Left lung (tissue), 10 donors: Measurements from ENCODE around the gene LIF. TPM values are rescaled to one million over a fixed set of nuclear protein-coding genes. Genes with fewer than 3 reads are reported as not detected.
A peak's percentile ranks its signal among the peaks of the same experiment; 100 is the strongest.
"Not testable (repeated sequence)": the region's sequence is repeated elsewhere in the genome, so short reads cannot be mapped to it uniquely, and the experiment has no call there.

Experiments
- ATAC-seq: fragments of 200-7000 bp; cut with Tn5 transposase; one replicate; pipeline ENCODE4 v1.9.1; 2020; ENCODE audit warnings: moderate library complexity
- DNase-seq, 4 donors: peaks; one replicate each; pipeline ENCODE4 v3.0.0-alpha.2; 2013 to 2020
- H3K27ac ChIP-seq, 2 donors: fragments of 200-600 bp; sonication (generic) in 1 of 2; one replicate each; pipeline versions ENCODE4 v1.5.0 to v1.8.0; 2020 to 2021
- H3K27me3 ChIP-seq, 2 donors: fragments of 200-600 bp; sonication (generic) in 1 of 2; one replicate each; pipeline versions ENCODE4 v1.5.0 to v1.8.0; 2020 to 2021
- H3K36me3 ChIP-seq, 2 donors: fragments of 200-600 bp; sonication (generic) in 1 of 2; one replicate each; pipeline versions ENCODE4 v1.5.0 to v1.8.0; 2020 to 2021
- H3K4me1 ChIP-seq, 2 donors: fragments of 200-600 bp; one replicate each; pipeline ENCODE4 v1.8.0; 2021
- H3K4me3 ChIP-seq, 2 donors: fragments of 200-600 bp; sonication (generic) in 1 of 2; one replicate each; pipeline versions ENCODE4 v1.5.0 to v1.8.0; 2020 to 2021; ENCODE audit warnings: mild to moderate bottlenecking in 1 of 2
- H3K9me3 ChIP-seq, 2 donors: fragments of 200-600 bp; sonication (generic) in 1 of 2; one replicate each; pipeline versions ENCODE4 v1.5.0 to v1.8.0; 2020 to 2021
- CTCF ChIP-seq, 2 donors: fragments of 200-600 bp; sonication (generic) in 1 of 2; IDR thresholded peaks; one replicate each; pipeline versions ENCODE4 v1.5.0 to v1.8.0; 2021; ENCODE audit warnings: antibody characterized with exemption in 2 of 2
- intact Hi-C, 2 donors: fragments of 100-400 bp; cut with DNase I; formaldehyde crosslinking; loops; one replicate each; pipeline versions ENCODE4 v1.11.2 to v1.14.2; 2022
- polyA plus RNA-seq, 6 donors: library from polyadenylated mRNA; unstranded; fragments of 120-200 nt; gene quantifications; one replicate each; pipeline ENCODE4 v1.2.1, GENCODE V29; 2013; ENCODE audit not compliant: insufficient read length in 6 of 6
- total RNA-seq, 2 donors: library from RNA; stranded (reverse); fragmentation: NEBNext Ultra II Directional; extraction: Animal tissue kit (Norgen Biotek cat#: 25700); gene quantifications; one replicate each; pipeline ENCODE4 v1.2.1, GENCODE V29; 2021
- donor health status: DM: no; HTN: yes; CAD: no.
- donor health status: DM: no; HTN: no; CAD: no.

Gene LIF
- total and polyA plus RNA-seq, 8 donors = 1.4 to 10.7 (median 2.5) TPM

GRCh38 chr22:30204015-30204741 is 42.4 kb downstream of the LIF start:
- H3K4me1 ChIP-seq = peaks cover 24 to 32% of the 10 kb centered on the region in 2 donors
- H3K27ac ChIP-seq = peak overlapping the region in 1 of 2 donors; percentile 51
- H3K4me3 ChIP-seq = no peak overlapping the region
- no peak for TF ChIP-seq CTCF (IDR thresholded peaks at IDR 0.05)
- no peaks in the 10 kb centered on the region for H3K9me3 ChIP-seq
- intact Hi-C loops = no loop called here
- no peaks in the 10 kb centered on the region for H3K36me3 ChIP-seq
- ATAC-seq (no peak), DNase-seq (no peak)
- no peaks in the 10 kb centered on the region for H3K27me3 ChIP-seq

- Histone ChIP-seq H3K27me3 (no peaks in the 10 kb centered on the region), H3K4me1 (peaks cover 15 to 36% of the 10 kb centered on the region in 2 donors), H3K36me3 (no peaks in the 10 kb centered on the region), H3K27ac (peak overlapping the region; percentile 60 to 71), H3K9me3 (no peaks in the 10 kb centered on the region), H3K4me3 (no peak overlapping the region)
- intact Hi-C loops = no loop called here
- DNase-seq (peak in 1 of 4 donors; percentile 57), ATAC-seq (peak; percentile 79)
- no peak for TF ChIP-seq CTCF (IDR thresholded peaks at IDR 0.05)
Measured at GRCh38 chr22:30202531-30203006, 44.0 kb downstream of the LIF start.

GRCh38 chr22:30201945-30202344 is 44.6 kb downstream of the LIF start:
- DNase-seq (no peak), ATAC-seq (no peak)
- no peaks in the 10 kb centered on the region for H3K27me3 ChIP-seq
- H3K9me3 ChIP-seq = no peaks in the 10 kb centered on the region
- peak overlapping the region; percentile 60 to 71 for H3K27ac ChIP-seq
- H3K36me3 ChIP-seq = no peaks in the 10 kb centered on the region
- H3K4me1 ChIP-seq = peaks cover 16 to 39% of the 10 kb centered on the region in 2 donors
- TF ChIP-seq CTCF (IDR thresholded peaks at IDR 0.05) = no peak
- intact Hi-C loops = no loop called here
- H3K4me3 ChIP-seq = no peak overlapping the region

DNA sequence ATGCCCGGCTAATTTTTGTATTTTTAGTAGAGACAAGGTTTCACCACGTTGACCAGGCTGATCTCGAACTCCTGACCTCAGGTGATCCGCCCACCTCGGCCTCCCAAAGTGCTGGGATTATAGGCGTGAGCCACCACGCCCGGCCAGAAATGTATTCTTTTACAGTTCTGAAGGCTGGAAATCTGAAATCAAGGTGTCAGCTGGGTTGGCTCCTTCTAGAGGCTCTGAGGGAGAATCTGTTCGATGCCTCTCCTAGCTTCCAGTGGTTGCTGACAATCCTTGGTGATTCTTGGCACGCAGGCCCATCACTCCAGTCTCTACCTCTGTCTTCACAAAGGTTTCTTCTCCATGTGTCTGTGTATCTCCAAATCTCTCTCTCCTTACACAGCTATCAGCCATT is 45.7 kb downstream of the LIF start:
- H3K27ac ChIP-seq, DNase-seq, H3K27me3 ChIP-seq, intact Hi-C loops, H3K36me3 ChIP-seq, ATAC-seq, H3K9me3 ChIP-seq, H3K4me3 ChIP-seq: not testable (repeated sequence)
- H3K4me1 ChIP-seq = peaks cover 26 to 42% of the 10 kb centered on the region in 2 donors

- intact Hi-C loops = no loop called here
- ATAC-seq = no peak
- Histone ChIP-seq H3K9me3 (no peaks in the 10 kb centered on the region), H3K4me3 (no peak overlapping the region), H3K36me3 (no peaks in the 10 kb centered on the region), H3K27me3 (no peaks in the 10 kb centered on the region), H3K27ac (no peak overlapping the region), H3K4me1 (peaks cover 26 to 52% of the 10 kb centered on the region in 2 donors)
- no peak for DNase-seq
- no peak for TF ChIP-seq CTCF (IDR thresholded peaks at IDR 0.05)
Measured at GRCh38 chr22:30198921-30199320, 47.6 kb downstream of the LIF start.
